HFFc6 (cell line): ENCODE data around the gene MTCL1. TPM values are rescaled to one million over a fixed set of nuclear protein-coding genes. Genes with fewer than 3 reads are reported as not detected.

Experiments used
- DNase-seq: peaks from one replicate; pipeline ENCODE4 v3.0.0-alpha.2; 2018
- H3K27ac Mint-ChIP-seq: 2 replicates; pipeline ENCODE4 v1.8.0; 2020; ENCODE audit warnings: mild to moderate bottlenecking, mixed read lengths
- H3K27me3 Mint-ChIP-seq: 2 replicates; pipeline ENCODE4 v1.8.0; 2021; ENCODE audit warnings: mild to moderate bottlenecking, moderate library complexity, mixed read lengths; ENCODE audit not compliant: insufficient read depth
- H3K36me3 Mint-ChIP-seq: 2 replicates; pipeline ENCODE4 v1.8.0; 2021; ENCODE audit warnings: low read depth, mixed read lengths
- H3K4me1 Mint-ChIP-seq: 2 replicates; pipeline ENCODE4 v1.8.0; 2020; ENCODE audit warnings: low read depth, mixed read lengths
- H3K4me3 Mint-ChIP-seq: 2 replicates; pipeline ENCODE4 v1.8.0; 2020; ENCODE audit warnings: mild to moderate bottlenecking, moderate library complexity, mixed read lengths
- H3K9me3 Mint-ChIP-seq: 2 replicates; pipeline ENCODE4 v1.8.0; 2020; ENCODE audit warnings: mild to moderate bottlenecking, mixed read lengths
- total RNA-seq, 6 experiments: library from RNA; stranded (reverse); fragmentation: NEBNext Ultra II Directional; extraction: Animal tissue kit (Norgen Biotek cat#: 25700); gene quantifications; 2 replicates in 1 of 6; 3 replicates in 5 of 6; pipeline ENCODE4 v1.2.3, GENCODE V29; 2021
- TF ChIP-seq, protein P1 (sequence below): fragments of 200-600 bp; sonication (generic); IDR thresholded peaks from 2 replicates; pipeline ENCODE4 v1.5.0; 2021; ENCODE audit warnings: antibody characterized with exemption, mild to moderate bottlenecking

Gene MTCL1
- total RNA-seq, 6 experiments from 2014 or later: 47.2 to 59.7 (median 55.3) TPM

- TF ChIP-seq, protein P1, sequence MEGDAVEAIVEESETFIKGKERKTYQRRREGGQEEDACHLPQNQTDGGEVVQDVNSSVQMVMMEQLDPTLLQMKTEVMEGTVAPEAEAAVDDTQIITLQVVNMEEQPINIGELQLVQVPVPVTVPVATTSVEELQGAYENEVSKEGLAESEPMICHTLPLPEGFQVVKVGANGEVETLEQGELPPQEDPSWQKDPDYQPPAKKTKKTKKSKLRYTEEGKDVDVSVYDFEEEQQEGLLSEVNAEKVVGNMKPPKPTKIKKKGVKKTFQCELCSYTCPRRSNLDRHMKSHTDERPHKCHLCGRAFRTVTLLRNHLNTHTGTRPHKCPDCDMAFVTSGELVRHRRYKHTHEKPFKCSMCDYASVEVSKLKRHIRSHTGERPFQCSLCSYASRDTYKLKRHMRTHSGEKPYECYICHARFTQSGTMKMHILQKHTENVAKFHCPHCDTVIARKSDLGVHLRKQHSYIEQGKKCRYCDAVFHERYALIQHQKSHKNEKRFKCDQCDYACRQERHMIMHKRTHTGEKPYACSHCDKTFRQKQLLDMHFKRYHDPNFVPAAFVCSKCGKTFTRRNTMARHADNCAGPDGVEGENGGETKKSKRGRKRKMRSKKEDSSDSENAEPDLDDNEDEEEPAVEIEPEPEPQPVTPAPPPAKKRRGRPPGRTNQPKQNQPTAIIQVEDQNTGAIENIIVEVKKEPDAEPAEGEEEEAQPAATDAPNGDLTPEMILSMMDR: no peak
- Mint-ChIP-seq H3K27ac (peak overlapping the region; percentile 1; the same call in 1 of the 2 replicates), H3K9me3 (no peaks in the 10 kb centered on the region), H3K4me3 (no peak overlapping the region), H3K27me3 (peaks cover 4% of the 10 kb centered on the region), H3K4me1 (peaks cover 26% of the 10 kb centered on the region), H3K36me3 (peaks cover 70% of the 10 kb centered on the region)
- no peak for DNase-seq
Observed at GRCh38 chr18:8821083-8821465, 115.7 kb downstream of the MTCL1 start.

- TF ChIP-seq, protein P1: no peak
- Mint-ChIP-seq H3K27me3 (peaks cover 5% of the 10 kb centered on the region), H3K36me3 (peaks cover 70% of the 10 kb centered on the region), H3K9me3 (no peaks in the 10 kb centered on the region), H3K27ac (no peak overlapping the region), H3K4me1 (peaks cover 21% of the 10 kb centered on the region), H3K4me3 (no peak overlapping the region)
- no peak for DNase-seq
Observed at GRCh38 chr18:8821531-8821930, 116.2 kb downstream of the MTCL1 start.

DNA sequence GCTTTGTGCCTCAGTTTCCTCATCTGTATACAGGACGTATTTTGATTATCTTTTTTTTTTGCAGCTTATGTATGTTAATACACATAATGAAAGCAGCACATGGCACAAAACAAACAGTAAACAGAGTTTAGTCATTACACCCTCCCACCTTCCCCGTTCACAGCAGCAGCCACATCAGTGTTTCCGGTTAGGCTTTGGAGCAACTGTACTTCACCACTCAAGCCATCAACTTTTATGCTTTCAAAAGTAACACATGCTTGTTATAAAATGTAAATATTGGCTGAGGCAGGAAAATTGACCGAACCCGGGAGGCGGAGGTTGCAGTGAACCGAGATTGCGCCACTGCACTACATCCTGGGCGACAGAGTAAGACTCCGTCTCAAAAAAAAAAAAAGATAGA lies 117.3 kb downstream of the MTCL1 start:
- DNase-seq: no peak
- Mint-ChIP-seq H3K36me3 (peaks cover 74% of the 10 kb centered on the region), H3K4me1 (peaks cover 10% of the 10 kb centered on the region), H3K27me3 (peaks cover 5% of the 10 kb centered on the region), H3K9me3 (no peaks in the 10 kb centered on the region), H3K27ac (no peak overlapping the region), H3K4me3 (no peak overlapping the region)
- TF ChIP-seq, protein P1: no peak

GRCh38 chr18:8823530-8823929 lies 118.2 kb downstream of the MTCL1 start:
- Mint-ChIP-seq H3K27me3 (peaks cover 7% of the 10 kb centered on the region), H3K27ac (no peak overlapping the region), H3K36me3 (peaks cover 76% of the 10 kb centered on the region), H3K4me3 (no peak overlapping the region), H3K9me3 (no peaks in the 10 kb centered on the region), H3K4me1 (peaks cover 13% of the 10 kb centered on the region)
- DNase-seq: no peak
- TF ChIP-seq, protein P1: no peak

GRCh38 chr18:8824846-8825245 lies 119.5 kb downstream of the MTCL1 start:
- Mint-ChIP-seq H3K4me3 (no peak overlapping the region), H3K27me3 (peaks cover 7% of the 10 kb centered on the region), H3K9me3 (no peaks in the 10 kb centered on the region), H3K36me3 (peaks cover 82% of the 10 kb centered on the region), H3K27ac (no peak overlapping the region), H3K4me1 (peaks cover 21% of the 10 kb centered on the region)
- no peak for DNase-seq
- TF ChIP-seq, protein P1: no peak

DNA sequence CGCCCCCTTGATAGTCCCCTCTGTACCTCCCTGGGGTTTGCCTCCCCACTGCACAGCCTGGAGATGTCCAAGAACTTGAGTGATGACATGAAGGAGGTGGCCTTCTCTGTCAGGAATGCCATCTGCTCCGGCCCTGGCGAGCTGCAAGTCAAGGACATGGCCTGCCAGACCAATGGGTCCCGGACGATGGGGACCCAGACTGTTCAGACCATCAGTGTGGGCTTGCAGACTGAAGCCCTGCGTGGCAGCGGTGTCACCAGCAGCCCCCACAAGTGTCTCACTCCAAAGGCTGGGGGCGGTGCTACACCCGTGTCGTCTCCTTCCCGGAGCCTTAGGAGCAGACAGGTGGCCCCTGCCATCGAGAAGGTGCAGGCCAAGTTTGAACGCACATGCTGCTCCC lies 119.9 kb downstream of the MTCL1 start:
- H3K36me3 Mint-ChIP-seq: peaks cover 84% of the 10 kb centered on the region
- H3K9me3 Mint-ChIP-seq: no peaks in the 10 kb centered on the region
- no peak overlapping the region for H3K4me3 Mint-ChIP-seq
- no peak overlapping the region for H3K27ac Mint-ChIP-seq
- H3K4me1 Mint-ChIP-seq: peaks cover 25% of the 10 kb centered on the region
- TF ChIP-seq, protein P1: no peak
- H3K27me3 Mint-ChIP-seq: peaks cover 7% of the 10 kb centered on the region
- DNase-seq: no peak
